SJSA1 (cell line): ENCODE results near the gene SYNGAP1. TPM values are rescaled to one million over a fixed set of nuclear protein-coding genes. Genes with fewer than 3 reads are reported as not detected.
"Not testable (repeated sequence)": the region's sequence is repeated elsewhere in the genome, so short reads cannot be mapped to it uniquely, and the experiment has no call there.

Experiments used
- DNase-seq, 2 experiments: peaks; one replicate each; pipeline ENCODE4 v3.0.0-alpha.2; 2015 to 2020; ENCODE audit warnings: low spot score in 2 of 2, low read depth in 1 of 2
- H3K27ac ChIP-seq: fragments of 250-450 bp; sonication (Bioruptor Pico); 2 replicates; pipeline ENCODE4 v1.5.1; 2020; ENCODE audit warnings: mild to moderate bottlenecking, moderate library complexity
- H3K27me3 ChIP-seq: fragments of 250-450 bp; sonication (Bioruptor Pico); replicated peaks from 2 replicates; pipeline ENCODE4 v1.5.1; 2020; ENCODE audit warnings: mild to moderate bottlenecking, moderate library complexity
- H3K36me3 ChIP-seq: fragments of 250-450 bp; sonication (Bioruptor Pico); 2 replicates; pipeline ENCODE4 v1.5.1; 2020; ENCODE audit warnings: mild to moderate bottlenecking
- H3K4me1 ChIP-seq: fragments of 250-450 bp; sonication (Bioruptor Pico); replicated peaks from 2 replicates; pipeline ENCODE4 v1.6.1; 2021; ENCODE audit warnings: mild to moderate bottlenecking
- H3K4me3 ChIP-seq: fragments of 250-450 bp; sonication (Bioruptor Pico); 2 replicates; pipeline ENCODE4 v1.5.1; 2020; ENCODE audit warnings: mild to moderate bottlenecking
- H3K9me3 ChIP-seq: fragments of 250-450 bp; sonication (Bioruptor Pico); replicated peaks from 2 replicates; pipeline ENCODE4 v1.5.1; 2020; ENCODE audit warnings: mild to moderate bottlenecking
- total RNA-seq: library from RNA; depleted of rRNA; stranded (reverse); fragments of >200 nt; shearing (Covaris generic); gene quantifications from 2 replicates; pipeline ENCODE4 v1.2.3, GENCODE V29; 2014

SYNGAP1 gene
- total RNA-seq, 1 experiment from 2014 or later: 1.1 TPM

GRCh38 chr6:33467091-33467490, 47.2 kb downstream of the SYNGAP1 start:
- H3K4me3 ChIP-seq: no peak overlapping the region
- no peak for DNase-seq
- H3K27me3 ChIP-seq: peaks cover 11% of the 10 kb centered on the region; the same call in 1 of the 2 replicates
- no peaks in the 10 kb centered on the region for H3K9me3 ChIP-seq
- H3K27ac ChIP-seq: no peak overlapping the region
- no peaks in the 10 kb centered on the region for H3K4me1 ChIP-seq
- no peaks in the 10 kb centered on the region for H3K36me3 ChIP-seq

- no peak for DNase-seq
- H3K27me3 ChIP-seq: peaks cover 6% of the 10 kb centered on the region; the same call in 1 of the 2 replicates
- no peaks in the 10 kb centered on the region for H3K36me3 ChIP-seq
- no peak overlapping the region for H3K27ac ChIP-seq
- no peak overlapping the region for H3K4me3 ChIP-seq
- H3K4me1 ChIP-seq: no peaks in the 10 kb centered on the region
- H3K9me3 ChIP-seq: no peaks in the 10 kb centered on the region
These were observed 49.8 kb downstream of the SYNGAP1 start for GRCh38 chr6:33469661-33470060.

DNA sequence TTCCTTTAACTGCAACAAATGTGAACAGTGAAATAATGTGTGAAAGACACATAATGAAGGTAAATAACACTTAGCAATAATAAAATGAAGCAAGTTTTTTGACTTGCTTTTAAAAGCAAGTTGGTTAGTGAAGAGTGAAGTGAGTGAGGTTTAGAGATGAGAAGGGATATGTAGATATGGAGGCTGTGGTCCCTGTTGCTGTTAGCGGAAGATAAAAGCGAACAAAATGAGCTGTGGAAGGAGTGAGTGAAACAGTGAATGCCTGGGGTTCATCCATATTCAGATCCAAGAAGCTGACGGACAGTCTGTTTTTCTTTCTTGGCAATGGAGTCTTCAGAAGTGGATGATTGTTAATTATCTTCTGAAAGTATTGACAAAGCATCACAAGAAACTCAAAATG, 58.0 kb downstream of the SYNGAP1 start:
- no peak overlapping the region for H3K4me3 ChIP-seq
- no peak for DNase-seq

DNA sequence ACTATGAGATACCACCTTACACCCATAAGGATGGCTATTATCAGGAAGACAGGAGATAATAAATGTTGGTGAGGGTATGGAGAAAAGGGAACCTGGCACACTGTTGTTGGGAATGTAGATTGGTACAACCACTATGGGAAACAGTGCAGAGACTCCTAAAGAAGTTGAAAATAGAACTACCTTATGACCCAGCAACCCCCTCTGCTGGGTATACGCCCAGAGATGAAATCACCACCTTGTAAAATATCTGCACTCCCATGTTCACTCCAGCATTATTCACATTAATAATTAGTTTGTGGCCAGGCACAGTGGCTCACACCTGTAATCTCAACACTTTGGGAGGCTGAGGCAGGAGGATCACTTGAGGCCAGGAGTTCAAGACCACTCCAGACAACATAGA, 61.3 kb downstream of the SYNGAP1 start:
- no peaks in the 10 kb centered on the region for H3K9me3 ChIP-seq
- H3K27ac ChIP-seq: no peak overlapping the region
- H3K27me3 ChIP-seq: peaks cover 29% of the 10 kb centered on the region
- H3K4me1 ChIP-seq: no peaks in the 10 kb centered on the region
- H3K36me3 ChIP-seq: no peaks in the 10 kb centered on the region
- DNase-seq: no peak
- H3K4me3 ChIP-seq: no peak overlapping the region

More for the DNA sequence above, 58.0 kb downstream of the SYNGAP1 start:
- Histone ChIP-seq H3K4me1 (no peaks in the 10 kb centered on the region), H3K9me3 (no peaks in the 10 kb centered on the region), H3K27ac (no peak overlapping the region), H3K27me3 (peaks cover 29% of the 10 kb centered on the region), H3K36me3 (no peaks in the 10 kb centered on the region)

- not testable (repeated sequence) for H3K36me3 ChIP-seq, DNase-seq, H3K9me3 ChIP-seq, H3K4me3 ChIP-seq, H3K4me1 ChIP-seq, H3K27ac ChIP-seq
- H3K27me3 ChIP-seq: peaks cover 21% of the 10 kb centered on the region
These were observed 62.8 kb downstream of the SYNGAP1 start for GRCh38 chr6:33482620-33483019.

- peaks cover 23% of the 10 kb centered on the region for H3K27me3 ChIP-seq
- H3K4me1 ChIP-seq: no peaks in the 10 kb centered on the region
- no peak overlapping the region for H3K27ac ChIP-seq
- no peak for DNase-seq
- H3K9me3 ChIP-seq: no peaks in the 10 kb centered on the region
- no peak overlapping the region for H3K4me3 ChIP-seq
- H3K36me3 ChIP-seq: no peaks in the 10 kb centered on the region
These were observed 63.8 kb downstream of the SYNGAP1 start for GRCh38 chr6:33483678-33484077.

DNA sequence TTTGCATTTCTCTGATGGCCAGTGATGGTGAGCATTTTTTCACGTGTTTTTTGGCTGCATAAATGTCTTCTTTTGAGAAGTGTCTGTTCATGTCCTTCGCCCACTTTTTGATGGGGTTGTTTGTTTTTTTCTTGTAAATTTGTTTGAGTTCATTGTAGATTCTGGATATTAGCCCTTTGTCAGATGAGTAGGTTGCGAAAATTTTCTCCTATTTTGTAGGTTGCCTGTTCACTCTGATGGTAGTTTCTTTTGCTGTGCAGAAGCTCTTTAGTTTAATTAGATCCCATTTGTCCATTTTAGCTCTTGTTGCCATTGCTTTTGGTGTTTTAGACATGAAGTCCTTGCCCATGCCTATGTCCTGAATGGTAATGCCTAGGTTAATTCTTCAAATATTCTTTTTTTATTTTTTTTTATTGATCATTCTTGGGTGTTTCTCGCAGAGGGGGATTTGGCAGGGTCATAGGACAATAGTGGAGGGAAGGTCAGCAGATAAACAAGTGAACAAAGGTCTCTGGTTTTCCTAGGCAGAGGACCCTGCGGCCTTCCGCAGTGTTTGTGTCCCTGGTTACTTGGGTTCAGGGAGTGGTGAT, 64.9 kb downstream of the SYNGAP1 start:
- not testable (repeated sequence) for DNase-seq, H3K9me3 ChIP-seq, H3K36me3 ChIP-seq, H3K27ac ChIP-seq, H3K4me1 ChIP-seq, H3K4me3 ChIP-seq
- H3K27me3 ChIP-seq: peaks cover 20% of the 10 kb centered on the region

- not testable (repeated sequence) for H3K27ac ChIP-seq, H3K4me1 ChIP-seq, H3K36me3 ChIP-seq, H3K9me3 ChIP-seq, H3K4me3 ChIP-seq, DNase-seq
- H3K27me3 ChIP-seq: peaks cover 19% of the 10 kb centered on the region
These were observed 65.8 kb downstream of the SYNGAP1 start for GRCh38 chr6:33485680-33486079.

- no peaks in the 10 kb centered on the region for H3K9me3 ChIP-seq
- H3K4me3 ChIP-seq: no peak overlapping the region
- no peaks in the 10 kb centered on the region for H3K4me1 ChIP-seq
- DNase-seq: no peak
- H3K27ac ChIP-seq: no peak overlapping the region
- no peaks in the 10 kb centered on the region for H3K36me3 ChIP-seq
- H3K27me3 ChIP-seq: peaks cover 21% of the 10 kb centered on the region
These were observed 68.5 kb downstream of the SYNGAP1 start for GRCh38 chr6:33488339-33488738.

GRCh38 chr6:33490198-33490597, 70.3 kb downstream of the SYNGAP1 start:
- Histone ChIP-seq H3K27ac (no peak overlapping the region), H3K36me3 (no peaks in the 10 kb centered on the region), H3K4me1 (no peaks in the 10 kb centered on the region), H3K9me3 (no peaks in the 10 kb centered on the region), H3K4me3 (no peak overlapping the region), H3K27me3 (peaks cover 21% of the 10 kb centered on the region)
- no peak for DNase-seq

DNA sequence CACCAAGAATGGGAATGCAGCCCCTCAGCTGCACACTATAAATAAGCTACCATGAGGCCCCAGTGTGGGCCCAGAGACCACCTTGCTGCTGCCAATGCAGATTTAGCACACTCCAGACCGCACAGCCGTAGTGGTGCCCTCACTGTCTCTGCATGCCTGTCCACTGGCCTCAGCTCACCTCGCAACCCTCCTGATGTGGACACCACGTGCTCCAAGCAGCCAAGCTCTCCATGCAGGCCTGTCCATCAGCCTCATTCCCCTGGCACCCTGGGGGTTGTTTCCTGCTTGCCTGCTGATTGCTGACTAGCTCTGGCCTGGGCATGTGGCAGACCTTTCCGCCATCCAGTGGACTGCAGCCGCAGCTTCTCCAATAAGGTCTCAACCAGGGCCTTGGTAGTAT, 70.8 kb downstream of the SYNGAP1 start:
- Histone ChIP-seq H3K4me3 (no peak overlapping the region), H3K36me3 (no peaks in the 10 kb centered on the region), H3K27ac (no peak overlapping the region), H3K9me3 (no peaks in the 10 kb centered on the region), H3K4me1 (no peaks in the 10 kb centered on the region), H3K27me3 (peaks cover 21% of the 10 kb centered on the region)
- no peak for DNase-seq

DNA sequence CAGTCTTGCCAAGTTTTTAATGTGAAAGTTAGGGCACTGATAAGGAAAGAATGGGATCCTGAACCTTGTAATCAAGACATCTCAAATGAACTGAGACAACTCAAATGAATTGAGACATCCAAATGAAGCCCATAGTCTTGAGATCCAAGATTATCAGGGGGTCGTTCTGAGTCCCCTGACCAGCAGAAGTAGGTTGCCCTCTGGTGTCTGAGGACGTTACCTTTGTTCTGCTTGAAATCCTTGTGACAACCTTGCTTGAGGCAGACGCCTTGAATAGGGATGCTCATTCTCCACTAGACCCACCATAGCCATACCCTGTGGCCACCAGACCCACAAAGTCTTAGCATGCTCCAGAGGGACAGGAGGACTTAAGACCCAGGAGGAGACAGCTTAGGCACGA, 72.2 kb downstream of the SYNGAP1 start:
- H3K4me3 ChIP-seq: no peak overlapping the region
- no peaks in the 10 kb centered on the region for H3K36me3 ChIP-seq
- no peaks in the 10 kb centered on the region for H3K4me1 ChIP-seq
- H3K27me3 ChIP-seq: peaks cover 30% of the 10 kb centered on the region
- H3K27ac ChIP-seq: no peak overlapping the region
- DNase-seq: no peak
- H3K9me3 ChIP-seq: no peaks in the 10 kb centered on the region

DNA sequence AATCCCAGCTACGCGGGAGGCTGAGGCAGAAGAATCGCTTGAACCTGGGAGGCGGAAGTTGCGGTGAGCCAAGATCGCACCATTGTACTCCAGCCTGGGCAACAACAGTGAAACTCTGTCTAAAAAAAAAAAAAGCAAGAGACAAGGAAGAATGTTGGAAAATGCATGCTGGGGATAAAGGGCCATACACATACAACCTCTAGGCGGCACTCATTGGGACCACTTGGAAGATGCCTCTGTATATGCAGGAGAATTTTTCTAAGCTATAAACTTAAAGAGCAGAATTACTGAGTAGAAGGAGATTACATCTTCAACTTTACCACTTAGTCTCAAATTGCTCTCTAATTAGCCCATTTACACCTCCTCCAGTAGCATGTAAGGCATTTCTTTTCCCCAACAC, 77.3 kb downstream of the SYNGAP1 start:
- peaks cover 25% of the 10 kb centered on the region for H3K27me3 ChIP-seq
- no peaks in the 10 kb centered on the region for H3K4me1 ChIP-seq
- H3K27ac ChIP-seq: no peak overlapping the region
- no peaks in the 10 kb centered on the region for H3K36me3 ChIP-seq
- DNase-seq: no peak
- no peak overlapping the region for H3K4me3 ChIP-seq
- no peaks in the 10 kb centered on the region for H3K9me3 ChIP-seq

DNA sequence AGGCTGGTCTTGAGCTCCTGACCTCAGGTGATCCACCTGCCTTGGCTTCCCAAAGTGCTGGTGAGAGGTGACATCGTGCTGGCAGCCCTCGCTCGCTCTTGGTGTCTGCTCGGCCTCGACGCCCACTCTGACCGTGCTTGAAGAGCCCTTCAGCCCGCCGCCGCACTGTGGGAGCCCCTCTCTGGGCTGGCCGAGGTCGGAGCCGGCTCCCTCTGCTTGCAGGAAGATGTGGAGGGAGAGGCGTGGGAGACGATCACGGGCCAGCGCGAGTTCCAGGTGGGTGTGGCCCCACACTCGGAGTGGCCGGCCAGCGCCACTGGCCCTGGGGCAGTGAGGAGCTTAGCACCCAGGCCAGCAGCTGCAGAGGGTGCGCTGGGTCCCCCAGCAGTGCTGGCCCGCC, 82.6 kb downstream of the SYNGAP1 start:
- Histone ChIP-seq H3K27ac (no peak overlapping the region), H3K36me3 (no peaks in the 10 kb centered on the region), H3K27me3 (peaks cover 10% of the 10 kb centered on the region; the same call in 1 of the 2 replicates), H3K9me3 (0 out of 2 replicates have a peak, but pooled peaks cover 3% of the 10 kb centered on the region), H3K4me3 (no peak overlapping the region), H3K4me1 (no peaks in the 10 kb centered on the region)
- no peak for DNase-seq

DNA sequence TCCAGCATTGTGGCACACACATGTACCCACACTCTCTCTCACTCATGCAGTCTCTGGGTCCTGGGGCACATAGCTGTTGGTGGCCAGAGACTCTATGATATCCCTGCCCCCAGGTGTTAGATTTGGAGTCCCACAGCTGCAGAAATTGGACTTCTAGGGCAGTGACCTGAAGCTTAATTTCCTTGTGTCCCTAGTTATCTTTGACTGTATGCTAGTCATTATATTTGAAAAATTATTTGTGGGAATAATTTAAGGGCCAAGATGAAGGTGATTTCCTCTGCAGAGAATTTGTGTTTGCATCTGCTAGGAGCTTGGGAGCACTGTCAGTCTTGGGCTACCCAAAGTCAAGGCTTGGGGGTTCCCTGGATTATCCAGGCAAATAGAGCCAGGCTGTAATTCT, 84.6 kb downstream of the SYNGAP1 start:
- H3K4me1 ChIP-seq: no peaks in the 10 kb centered on the region
- H3K36me3 ChIP-seq: no peaks in the 10 kb centered on the region
- H3K4me3 ChIP-seq: no peak overlapping the region
- H3K27ac ChIP-seq: no peak overlapping the region
- H3K9me3 ChIP-seq: 0 out of 2 replicates have a peak, but pooled peaks cover 3% of the 10 kb centered on the region
- DNase-seq: no peak
- peaks cover 18% of the 10 kb centered on the region; the same call in 1 of the 2 replicates for H3K27me3 ChIP-seq
